GM12891 (cell line): ENCODE data around the gene SERPINC1. TPM values are rescaled to one million over a fixed set of nuclear protein-coding genes. Genes with fewer than 3 reads are reported as not detected.
"Not testable (repeated sequence)": the region's sequence is repeated elsewhere in the genome, so short reads cannot be mapped to it uniquely, and the experiment has no call there.

Experiments
- DNase-seq: peaks from one replicate; pipeline ENCODE4 v3.0.0; 2011; ENCODE audit warnings: low spot score; ENCODE audit not compliant: insufficient read length
- FAIRE-seq: peaks from 2 replicates; lab custom pipeline; 2011; peaks lifted over from hg19 to GRCh38; lab: Jason Lieb, UNC
- PAX5 ChIP-seq: IDR thresholded peaks from 2 replicates; pipeline ENCODE4 v1.6.1; 2011; ENCODE audit warnings: low read length, moderate library complexity, mild to moderate bottlenecking; ENCODE audit not compliant: insufficient read depth, severe bottlenecking
- POLR2A ChIP-seq: IDR thresholded peaks from 2 replicates; pipeline ENCODE4 v1.6.1; 2011; ENCODE audit warnings: low read depth, low read length, control low read depth
- POLR2AphosphoS5 ChIP-seq: IDR thresholded peaks from 2 replicates; pipeline ENCODE4 v1.6.1; 2011; ENCODE audit warnings: low read depth, low read length, control low read depth
- POU2F2 ChIP-seq: IDR thresholded peaks from 2 replicates; pipeline ENCODE4 v1.6.1; 2011; ENCODE audit warnings: low read depth, mild to moderate bottlenecking, control low read depth, low read length, moderate library complexity
- SPI1 ChIP-seq: IDR thresholded peaks from 2 replicates; pipeline ENCODE4 v1.6.1; 2011; ENCODE audit warnings: low read depth, low read length, control low read depth
- TAF1 ChIP-seq: IDR thresholded peaks from 2 replicates; pipeline ENCODE4 v1.6.1; 2011; ENCODE audit warnings: low read depth, low read length, control low read depth
- polyA plus RNA-seq: library from polyadenylated mRNA; unstranded; fragments of >200 nt; gene quantifications from one replicate; pipeline ENCODE4 v1.2.1, GENCODE V29; 2012; ENCODE audit warnings: low read depth, missing spikeins, inconsistent platforms; ENCODE audit not compliant: missing spikeins

The SERPINC1 gene
- polyA plus RNA-seq, result not detected

- no peak for TF ChIP-seq SPI1
- TF ChIP-seq POLR2A, result no peak
- no peak for TF ChIP-seq PAX5
- no peak for TF ChIP-seq TAF1
- TF ChIP-seq POU2F2, result no peak
- TF ChIP-seq POLR2AphosphoS5, result no peak
- no peak for DNase-seq
- FAIRE-seq, result no peak
These were observed at the start of gene SERPINC1 for GRCh38 chr1:173917149-173917548. Gene SERPINC1, minus strand, starts transcription at chr1:173917327. Its CDS starts 68 bp downstream, at chr1:173917259.

GRCh38 chr1:173965896-173966295, 48.8 kb upstream of the SERPINC1 start:
- not testable (repeated sequence) for DNase-seq, FAIRE-seq

- DNase-seq (no peak), FAIRE-seq (no peak)
- TF ChIP-seq SPI1 (no peak), PAX5 (no peak), POLR2AphosphoS5 (no peak)
These were observed 46.4 kb upstream of the SERPINC1 start for GRCh38 chr1:173963477-173963876.

- no peak for FAIRE-seq
- TF ChIP-seq POLR2A, result no peak
- TF ChIP-seq POLR2AphosphoS5, result no peak
- TF ChIP-seq POU2F2, result no peak
- no peak for TF ChIP-seq PAX5
- TF ChIP-seq SPI1, result no peak
- TF ChIP-seq TAF1, result no peak
- no peak for DNase-seq
These were observed 43.5 kb upstream of the SERPINC1 start for GRCh38 chr1:173960625-173961024.

- FAIRE-seq, result no peak
- no peak for DNase-seq
- TF ChIP-seq POU2F2, result no peak
- no peak for TF ChIP-seq PAX5
- no peak for TF ChIP-seq POLR2A
- no peak for TF ChIP-seq SPI1
- TF ChIP-seq POLR2AphosphoS5, result no peak
- no peak for TF ChIP-seq TAF1
These were observed 37.1 kb upstream of the SERPINC1 start for GRCh38 chr1:173954179-173954578.

- no peak for DNase-seq
- TF ChIP-seq PAX5 (no peak), SPI1 (no peak), POLR2AphosphoS5 (no peak), POU2F2 (no peak), POLR2A (no peak), TAF1 (no peak)
- FAIRE-seq, result no peak
These were observed 31.5 kb upstream of the SERPINC1 start for GRCh38 chr1:173948594-173948993.

- no peak for DNase-seq
- no peak for TF ChIP-seq PAX5
- TF ChIP-seq POU2F2, result no peak
- no peak for TF ChIP-seq POLR2AphosphoS5
- FAIRE-seq, result no peak
These were observed 29.3 kb upstream of the SERPINC1 start for GRCh38 chr1:173946380-173946921.

- TF ChIP-seq PAX5 (no peak), POU2F2 (no peak), TAF1 (no peak), POLR2A (no peak), SPI1 (no peak), POLR2AphosphoS5 (no peak)
- no peak for FAIRE-seq
- DNase-seq, result no peak
These were observed 19.9 kb upstream of the SERPINC1 start for GRCh38 chr1:173937062-173937461.

- TF ChIP-seq PAX5, result no peak
- no peak for TF ChIP-seq POLR2A
- TF ChIP-seq POLR2AphosphoS5, result no peak
- TF ChIP-seq SPI1, result no peak
- no peak for TF ChIP-seq TAF1
- TF ChIP-seq POU2F2, result no peak
- no peak for DNase-seq
These were observed 17.3 kb upstream of the SERPINC1 start for GRCh38 chr1:173934440-173934839.

GRCh38 chr1:173930541-173930940, 13.4 kb upstream of the SERPINC1 start:
- FAIRE-seq, DNase-seq: not testable (repeated sequence)

More at GRCh38 chr1:173934440-173934839, 17.3 kb upstream of the SERPINC1 start:
- FAIRE-seq, result no peak
